Aorta (tissue), 4 donors: ENCODE results near the gene IGF2BP1. TPM values are rescaled to one million over a fixed set of nuclear protein-coding genes. Genes with fewer than 3 reads are reported as not detected.

Experiments used
- polyA plus RNA-seq, 2 donors: library from polyadenylated mRNA; stranded (reverse); fragments of 200-250 nt; gene quantifications; one replicate each; pipeline ENCODE4 v1.2.3, GENCODE V29; 2013
- total RNA-seq, 2 donors: library from RNA; stranded (reverse); fragmentation: NEBNext Ultra II Directional; extraction: Animal tissue kit (Norgen Biotek cat#: 25700); gene quantifications; one replicate each; pipeline ENCODE4 v1.2.1, GENCODE V29; 2021
- donor health status: healthy with polysubstance abuse.
- donor health status: Bipolar disorder and iron deficiency.
- donor health status: DM: no; HTN: no; CAD: no.
- donor health status: DM: yes; HTN: yes; CAD: no.

Gene IGF2BP1
- total and polyA plus RNA-seq, 4 donors = 0.13 to 0.29 TPM; not detected in 2

Other genes starting within 250 kb of the IGF2BP1 start
- under 1 TPM in 1 of 2 donors, not detected in 1; 0.21 TPM for gene TTLL6, start 180.2 kb upstream of the IGF2BP1 start, total RNA-seq
- under 1 TPM in 1 of 2 donors, not detected in 1; 0.13 TPM for gene TTLL6, start 180.2 kb upstream of the IGF2BP1 start, polyA plus RNA-seq
- 100 to 1,000 TPM; 164 to 171 TPM for gene CALCOCO2, start 166.3 kb upstream of the IGF2BP1 start, total RNA-seq
- gene CALCOCO2, start 166.3 kb upstream of the IGF2BP1 start, polyA plus RNA-seq = 100 to 1,000 TPM in 1 of 2 donors, 10 to 100 TPM in 1; 80.3 to 149 TPM
- 10 to 100 TPM; 30.4 to 42.6 TPM for gene ATP5MC1, start 104.6 kb upstream of the IGF2BP1 start, total RNA-seq
- 100 to 1,000 TPM; 133 to 250 TPM for gene ATP5MC1, start 104.6 kb upstream of the IGF2BP1 start, polyA plus RNA-seq
- 10 to 100 TPM; 67.6 to 84.0 TPM for gene UBE2Z, start 89.0 kb upstream of the IGF2BP1 start, total RNA-seq
- 10 to 100 TPM; 29.8 to 54.7 TPM for gene UBE2Z, start 89.0 kb upstream of the IGF2BP1 start, polyA plus RNA-seq
- 10 to 100 TPM; 78.8 to 82.9 TPM for gene SNF8, start 52.5 kb upstream of the IGF2BP1 start, total RNA-seq
- gene SNF8, start 52.5 kb upstream of the IGF2BP1 start, polyA plus RNA-seq = 100 to 1,000 TPM; 148 to 217 TPM
- gene GIP, start 28.8 kb upstream of the IGF2BP1 start, total RNA-seq = not detected
- gene GIP, start 28.8 kb upstream of the IGF2BP1 start, polyA plus RNA-seq = 1 to 10 TPM in 1 of 2 donors, not detected in 1; 3.3 TPM
- under 1 TPM; 0.13 to 0.15 TPM for gene B4GALNT2, start 135.4 kb downstream of the IGF2BP1 start, total RNA-seq
- gene B4GALNT2, start 135.4 kb downstream of the IGF2BP1 start, polyA plus RNA-seq = not detected
- 1 to 10 TPM; 1.6 to 1.8 TPM for gene GNGT2, start 213.2 kb downstream of the IGF2BP1 start, total RNA-seq
- 1 to 10 TPM in 1 of 2 donors, under 1 TPM in 1; 1.00 to 4.0 TPM for gene GNGT2, start 213.2 kb downstream of the IGF2BP1 start, polyA plus RNA-seq
- 10 to 100 TPM in 1 of 2 donors, 1 to 10 TPM in 1; 8.8 to 12.3 TPM for gene ABI3, start 213.3 kb downstream of the IGF2BP1 start, total RNA-seq
- gene ABI3, start 213.3 kb downstream of the IGF2BP1 start, polyA plus RNA-seq = 1 to 10 TPM in 1 of 2 donors, under 1 TPM in 1; 0.77 to 3.5 TPM
- gene PHOSPHO1, start 233.4 kb downstream of the IGF2BP1 start, total RNA-seq = 1 to 10 TPM; 2.0 TPM
- under 1 TPM in 1 of 2 donors, not detected in 1; 0.72 TPM for gene PHOSPHO1, start 233.4 kb downstream of the IGF2BP1 start, polyA plus RNA-seq